Dermis microvascular lymphatic vessel endothelial cell (primary cell): ENCODE measurements around the gene BACE1-AS. TPM values are rescaled to one million over a fixed set of nuclear protein-coding genes. Genes with fewer than 3 reads are reported as not detected.
"Not testable (repeated sequence)": the region's sequence is repeated elsewhere in the genome, so short reads cannot be mapped to it uniquely, and the experiment has no call there.

Source experiments
- DNase-seq, 2 donors: peaks; one replicate each; pipeline versions ENCODE4 v3.0.0 to v3.0.0-alpha.2; 2010; ENCODE audit warnings: low read depth in 2 of 2
- total RNA-seq: library from RNA; depleted of rRNA; stranded (reverse); fragments of >200 nt; gene quantifications from 2 replicates; pipeline ENCODE4 v1.2.1, GENCODE V29; 2014

Gene BACE1-AS
- total RNA-seq, 1 donor from 2014 or later = 1.4 TPM

DNA sequence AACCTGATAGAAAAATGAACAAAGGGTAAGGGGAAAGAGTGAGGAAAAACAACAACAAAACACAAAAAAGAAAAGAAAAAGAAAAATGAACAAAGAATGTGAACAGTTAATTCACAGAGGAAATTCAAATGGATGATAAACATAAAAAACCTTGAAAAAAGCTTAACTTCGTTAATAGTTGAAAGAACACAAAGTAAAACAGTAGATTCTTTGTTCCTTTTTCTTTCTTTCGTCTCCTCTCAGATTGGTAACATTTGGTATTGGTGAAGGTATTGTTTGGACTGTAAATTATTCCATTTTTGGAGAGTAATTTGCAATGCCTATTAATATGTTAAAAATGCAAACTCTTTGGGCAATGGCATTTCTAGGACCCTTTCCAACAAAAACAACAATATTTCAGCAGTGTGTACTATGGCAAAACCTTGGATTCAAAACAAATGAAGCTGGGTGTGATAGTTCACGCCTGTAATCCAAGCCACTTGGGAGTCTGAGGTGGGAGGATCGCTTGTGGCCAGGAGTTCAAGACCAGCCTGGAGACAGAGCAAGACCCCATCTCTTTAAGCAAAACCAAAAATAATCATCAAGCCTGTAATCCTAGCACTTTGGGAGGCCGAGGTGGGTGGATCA is 28.2 kb downstream of the BACE1-AS start:
- peak; percentile 70 to 74 for DNase-seq

DNA sequence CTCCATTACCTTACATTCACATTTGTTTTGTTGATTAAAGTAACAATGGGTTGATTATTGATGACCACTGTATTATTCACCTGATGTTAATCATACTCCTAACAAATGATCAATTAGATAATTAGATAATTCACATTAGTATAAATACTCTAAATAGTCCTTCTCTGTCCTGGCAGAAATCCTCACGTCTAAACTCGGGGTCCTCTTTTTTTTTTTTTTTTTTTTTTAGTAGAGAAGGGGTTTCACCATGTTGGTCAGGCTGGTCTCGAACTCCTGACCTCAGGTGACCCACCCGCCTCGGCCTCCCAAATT is 36.1 kb downstream of the BACE1-AS start:
- not testable (repeated sequence) for DNase-seq

DNA sequence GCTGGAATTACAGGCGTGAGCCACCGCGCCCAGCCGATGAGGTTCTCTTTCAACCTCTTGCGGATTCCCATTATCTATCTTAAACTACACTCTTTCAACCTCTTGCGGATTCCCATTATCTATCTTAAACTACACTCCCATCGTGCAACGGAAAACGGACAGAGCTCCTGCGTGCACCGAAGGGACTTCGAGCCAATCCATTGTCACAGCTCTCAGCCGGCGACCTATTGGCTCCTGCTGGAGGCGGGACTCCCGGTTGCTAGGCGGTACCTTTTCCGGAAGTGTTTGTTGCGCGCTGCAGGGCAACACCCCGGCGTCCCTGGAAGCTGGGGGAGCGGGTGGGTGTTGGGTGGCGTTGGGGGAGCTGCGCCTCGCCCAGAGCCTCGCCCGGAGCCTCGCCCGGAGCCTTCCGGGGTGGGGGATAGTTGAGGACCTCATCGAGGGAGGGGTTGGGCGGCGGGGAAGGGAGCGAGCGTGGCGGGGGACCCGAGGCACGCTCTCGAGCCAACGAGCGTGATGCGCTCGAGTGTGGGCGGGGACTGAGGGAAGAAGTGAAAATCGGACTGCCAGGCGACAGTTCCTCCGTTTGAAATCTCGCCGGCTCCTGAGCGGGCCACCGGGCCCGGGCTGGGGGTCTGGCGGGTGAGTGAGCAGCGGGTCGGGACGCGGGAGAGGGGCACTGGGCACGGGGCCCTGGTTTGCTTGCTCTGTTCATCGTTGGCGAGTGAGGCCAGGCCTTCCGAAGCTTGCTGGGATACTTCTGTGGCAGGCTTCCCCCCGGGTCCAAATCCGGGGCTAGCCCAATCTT is 36.6 kb downstream of the BACE1-AS start, which contains the start of gene CEP164:
Gene CEP164, plus strand, starts transcription at position 288 of the 808 bp plus-strand sequence. CDS start 10,733 bp downstream, outside the sequence.
- peak; percentile 92 to 96 for DNase-seq

DNA sequence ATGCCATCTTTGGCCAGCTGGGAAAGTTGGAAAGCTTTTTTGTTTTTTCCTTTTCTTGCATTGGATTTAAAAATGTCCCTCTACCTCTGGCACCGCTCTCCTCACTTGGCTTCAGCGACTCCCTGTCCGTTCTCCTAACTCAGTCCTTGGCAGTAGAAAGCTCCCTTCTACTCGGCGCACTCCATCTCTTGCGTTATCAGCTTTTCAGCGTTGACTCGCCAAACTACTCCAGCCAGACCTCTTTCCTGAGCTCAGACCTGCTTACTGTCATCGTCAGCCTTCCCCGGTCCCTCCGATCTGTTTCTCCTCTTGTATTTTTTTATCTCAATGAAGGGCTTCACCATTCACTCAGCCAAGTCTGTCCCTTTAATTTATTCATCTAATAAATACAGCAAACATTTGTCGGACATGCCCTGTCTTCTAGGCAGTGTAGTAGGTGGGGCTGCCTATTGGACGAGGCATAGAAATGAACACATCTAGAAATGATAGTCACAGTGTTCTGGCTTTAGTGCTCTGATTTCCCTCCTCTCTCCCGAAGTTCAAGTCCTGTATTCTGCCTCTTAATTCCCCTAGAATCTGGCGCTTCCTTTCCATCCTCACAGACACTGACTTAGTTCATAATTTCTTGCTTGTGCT is 37.3 kb downstream of the BACE1-AS start:
- DNase-seq = peak; percentile 12 to 40

DNA sequence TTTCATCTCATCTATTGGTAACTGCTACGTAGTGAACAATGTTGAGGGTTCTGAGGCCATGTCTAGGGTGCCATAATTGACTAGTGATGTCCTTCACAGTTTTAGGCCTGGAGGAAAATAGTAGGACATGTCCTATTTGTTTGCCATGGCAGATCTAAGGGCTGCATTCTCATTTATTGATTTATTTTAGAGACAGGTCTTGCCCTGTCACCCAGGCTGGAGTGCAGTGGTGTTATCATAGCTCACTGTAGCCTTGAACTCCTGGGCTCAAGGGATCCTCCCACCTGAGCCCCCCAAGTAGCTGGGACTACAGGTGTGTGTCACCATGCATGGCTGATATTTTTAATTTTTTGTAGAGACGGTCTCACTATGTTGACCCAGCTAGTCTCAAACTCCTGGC is 41.7 kb downstream of the BACE1-AS start:
- no peak for DNase-seq

DNA sequence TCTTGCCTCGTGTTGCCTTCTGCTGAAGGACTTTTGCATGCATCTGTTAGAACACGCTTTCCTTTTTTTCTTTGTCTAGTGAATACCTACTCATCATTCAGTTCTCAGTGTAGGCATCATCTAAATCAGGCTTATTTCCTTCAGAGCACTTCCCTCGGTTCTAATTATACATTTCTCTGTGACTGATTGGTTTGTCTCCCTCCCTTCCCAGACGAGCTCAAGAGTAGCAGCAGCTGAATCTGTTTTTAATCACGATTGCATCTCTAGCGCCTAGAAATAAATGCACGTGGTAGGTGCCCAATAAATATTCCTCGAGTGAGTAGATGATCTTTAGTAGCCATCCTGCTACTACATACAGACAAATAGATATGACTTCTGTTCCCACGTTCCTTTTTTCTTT is 42.8 kb downstream of the BACE1-AS start:
- no peak for DNase-seq

DNA sequence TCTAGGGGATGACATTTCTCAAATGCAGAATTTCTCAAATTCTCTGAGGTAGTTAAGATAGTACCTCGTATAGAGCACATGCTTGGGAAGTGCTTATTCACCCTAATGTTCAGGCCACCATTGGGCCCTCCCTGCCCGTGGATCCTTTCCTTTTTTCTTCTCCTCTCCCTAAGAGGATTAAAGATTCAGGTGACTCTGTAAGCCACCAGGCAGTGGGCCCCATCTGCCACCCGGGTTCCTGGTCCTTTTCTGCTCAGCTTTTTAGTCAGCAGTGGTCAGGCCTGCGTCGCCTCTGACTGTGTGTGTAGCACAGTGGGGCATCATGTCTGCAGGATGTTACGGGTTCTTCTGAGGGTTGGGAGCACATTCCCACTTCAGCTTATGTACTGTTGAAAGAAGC is 43.8 kb downstream of the BACE1-AS start:
- no peak for DNase-seq

DNA sequence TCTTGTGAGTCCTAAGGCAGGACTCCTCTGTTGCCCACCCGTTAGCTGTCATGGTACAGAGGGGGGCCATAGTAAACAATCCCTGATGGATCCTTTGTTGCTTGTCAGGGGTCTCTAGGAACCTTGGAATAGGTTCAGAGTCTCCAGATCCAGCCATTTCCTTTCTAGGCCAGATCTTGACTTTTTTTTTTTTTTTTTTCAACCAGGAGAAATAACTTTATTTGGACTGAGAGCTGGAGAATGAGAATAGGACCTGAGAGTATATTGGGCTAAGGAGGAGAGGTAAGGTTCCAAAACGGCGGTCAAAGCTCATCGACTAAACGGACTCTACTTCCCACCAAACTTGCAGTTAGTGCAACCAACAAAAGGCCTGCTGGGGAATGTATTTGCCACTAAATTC is 44.3 kb downstream of the BACE1-AS start:
- DNase-seq = no peak

DNA sequence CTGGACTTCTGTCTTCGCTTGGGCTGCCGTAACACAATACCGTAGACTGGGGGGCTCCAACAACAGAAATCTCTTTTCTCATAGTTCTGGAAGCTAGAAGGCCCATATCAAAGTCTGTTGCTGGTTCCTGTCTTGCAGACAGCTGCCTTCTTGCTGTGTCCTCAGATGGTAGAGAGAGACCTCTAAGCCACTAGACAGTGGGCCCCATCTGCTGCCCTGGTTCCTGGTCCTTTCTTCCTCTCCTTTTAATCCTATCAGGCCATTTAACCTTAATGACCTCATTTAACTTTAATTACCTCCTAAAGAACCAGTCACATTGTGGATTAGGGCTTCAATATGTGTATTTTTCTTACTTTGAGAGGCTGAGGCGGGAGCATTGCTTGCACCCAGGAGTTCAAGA is 45.9 kb downstream of the BACE1-AS start:
- no peak for DNase-seq

Other genes starting within 250 kb of the BACE1-AS start
- 6.4 and 11.4 TPM in 2 replicates for gene SIK3, start 192.9 kb upstream of the BACE1-AS start, total RNA-seq
- 172 and 190 TPM in 2 replicates for gene PAFAH1B2, start 147.1 kb upstream of the BACE1-AS start, total RNA-seq
- 6.4 and 12.1 TPM in 2 replicates for gene SIDT2, start 112.6 kb upstream of the BACE1-AS start, total RNA-seq
- 6.0 and 12.5 TPM in 2 replicates for gene TAGLN, start 92.0 kb upstream of the BACE1-AS start, total RNA-seq
- 31.1 and 33.9 TPM in 2 replicates for gene PCSK7, start 59.3 kb upstream of the BACE1-AS start, total RNA-seq
- gene RNF214, start 58.7 kb upstream of the BACE1-AS start, total RNA-seq = 5.4 and 7.6 TPM in 2 replicates
- gene BACE1, start 24.9 kb downstream of the BACE1-AS start, total RNA-seq = 6.9 and 10.2 TPM in 2 replicates
- 12.0 and 19.6 TPM in 2 replicates for gene CEP164, start 36.5 kb downstream of the BACE1-AS start, total RNA-seq